Neural cell (in vitro differentiated cells): ENCODE results near the gene ENPP7. TPM values are rescaled to one million over a fixed set of nuclear protein-coding genes. Genes with fewer than 3 reads are reported as not detected.
A peak's percentile ranks its signal among the peaks of the same experiment; 100 is the strongest.

Source experiments
- H2AFZ ChIP-seq: fragments of 200-600, 300-800 bp; sonication (generic), shearing (Covaris generic); 2 replicates; pipeline ENCODE4 v1.6.0; 2014; ENCODE audit warnings: low read depth, mild to moderate bottlenecking, antibody characterized with exemption, low read length, moderate library complexity
- H3F3A ChIP-seq: fragments of 200-600 bp; shearing (Covaris generic); 2 replicates; pipeline ENCODE4 v1.6.1; 2016; ENCODE audit warnings: mild to moderate bottlenecking, moderate library complexity, mixed read lengths, antibody characterized with exemption, low read length; ENCODE audit not compliant: insufficient read depth, poor library complexity, severe bottlenecking
- H3K27ac ChIP-seq: fragments of 200-600, 300-800 bp; sonication (generic), shearing (Covaris generic); 2 replicates; pipeline ENCODE4 v1.5.1; 2014; ENCODE audit warnings: mild to moderate bottlenecking, low read length, moderate library complexity
- H3K27me3 ChIP-seq: fragments of 300-800, 200-600 bp; sonication (generic), shearing (Covaris generic); 2 replicates; pipeline ENCODE4 v1.6.0; 2014; ENCODE audit warnings: mild to moderate bottlenecking, low read depth, low read length, moderate library complexity; ENCODE audit not compliant: insufficient read depth
- H3K36me3 ChIP-seq: fragments of 300-800, 200-600 bp; sonication (generic), shearing (Covaris generic); 2 replicates; pipeline ENCODE4 v1.5.1; 2014; ENCODE audit warnings: mild to moderate bottlenecking, antibody characterized with exemption, low read length, moderate library complexity; ENCODE audit not compliant: insufficient read depth
- H3K4me2 ChIP-seq: fragments of 300-800, 200-600 bp; sonication (generic), shearing (Covaris generic); 2 replicates; pipeline ENCODE4 v1.6.0; 2014; ENCODE audit warnings: mild to moderate bottlenecking, low read length
- H3K4me3 ChIP-seq: fragments of 300-800, 200-600 bp; sonication (generic), shearing (Covaris generic); 2 replicates; pipeline ENCODE4 v1.5.1; 2014; ENCODE audit warnings: mild to moderate bottlenecking, low read length, moderate library complexity
- H3K79me2 ChIP-seq: fragments of 200-600 bp; shearing (Covaris generic); replicated peaks from 2 replicates; pipeline ENCODE4 v1.6.0; 2014; ENCODE audit warnings: mild to moderate bottlenecking, low read length, moderate library complexity; ENCODE audit not compliant: insufficient read depth
- H3K9ac ChIP-seq: fragments of 300-800, 200-600 bp; sonication (generic), shearing (Covaris generic); 2 replicates; pipeline ENCODE4 v1.6.1; 2016; ENCODE audit warnings: mild to moderate bottlenecking, low read length, mixed read lengths
- H3K9me2 ChIP-seq: fragments of 200-600 bp; shearing (Covaris generic); 2 replicates; pipeline ENCODE4 v1.6.1; 2016; ENCODE audit warnings: mild to moderate bottlenecking, low read length, mixed read lengths; ENCODE audit not compliant: insufficient read depth
- H3K9me3 ChIP-seq: fragments of 200-600, 300-800 bp; sonication (generic), shearing (Covaris generic); 2 replicates; pipeline ENCODE4 v1.6.1; 2016; ENCODE audit warnings: mild to moderate bottlenecking, mixed run types, low read length, moderate library complexity, mixed read lengths
- H4K20me1 ChIP-seq: fragments of 200-600 bp; shearing (Covaris generic); 2 replicates; pipeline ENCODE4 v1.6.1; 2016; ENCODE audit warnings: mild to moderate bottlenecking, mixed run types; ENCODE audit not compliant: insufficient read depth
- EP300 ChIP-seq: fragments of 450-650 bp; conservative IDR thresholded peaks from 2 replicates; pipeline ENCODE4 v1.6.1; 2014; ENCODE audit warnings: antibody characterized with exemption, mild to moderate bottlenecking, moderate library complexity; ENCODE audit not compliant: poor library complexity, severe bottlenecking
- EZH2 ChIP-seq: fragments of 200-600, 300-800 bp; shearing (Covaris generic), sonication (generic); IDR thresholded peaks from 2 replicates; pipeline ENCODE4 v1.6.1; 2014; ENCODE audit warnings: antibody characterized with exemption, low read length, borderline replicate concordance, mild to moderate bottlenecking; ENCODE audit not compliant: insufficient read depth, poor library complexity, severe bottlenecking
- MXI1 ChIP-seq: fragments of 450-650 bp; conservative IDR thresholded peaks from 2 replicates; pipeline ENCODE4 v1.6.1; 2014; ENCODE audit warnings: antibody characterized with exemption, mild to moderate bottlenecking; ENCODE audit not compliant: poor library complexity, severe bottlenecking
- POLR2AphosphoS5 ChIP-seq: IDR thresholded peaks from 2 replicates; pipeline ENCODE4 v1.6.1; 2012
- RAD21 ChIP-seq: fragments of 450-650 bp; conservative IDR thresholded peaks from 2 replicates; pipeline ENCODE4 v1.6.1; 2014; ENCODE audit warnings: antibody characterized with exemption, mild to moderate bottlenecking, moderate library complexity
- SMC3 ChIP-seq: fragments of 450-650 bp; conservative IDR thresholded peaks from 2 replicates; pipeline ENCODE4 v1.6.1; 2014; ENCODE audit warnings: antibody characterized with exemption, mild to moderate bottlenecking, moderate library complexity; ENCODE audit not compliant: poor library complexity
- TAF1 ChIP-seq: IDR thresholded peaks from 2 replicates; pipeline ENCODE4 v1.6.1; 2012; ENCODE audit warnings: low read depth
- polyA plus RNA-seq: library from polyadenylated mRNA; depleted of rRNA; stranded (reverse); fragments of >200 nt; gene quantifications from 2 replicates; pipeline ENCODE4 v1.2.3, GENCODE V29; 2014
- TF ChIP-seq, protein P1 (sequence below): fragments of 450-650 bp; IDR thresholded peaks from 2 replicates; pipeline ENCODE4 v1.5.1; 2014; ENCODE audit warnings: antibody characterized with exemption, mild to moderate bottlenecking, moderate library complexity; ENCODE audit not compliant: poor library complexity, severe bottlenecking
- TF ChIP-seq, protein P2 (sequence below): IDR thresholded peaks from 2 replicates; pipeline ENCODE4 v1.6.1; 2012; ENCODE audit warnings: borderline replicate concordance

Gene ENPP7
- polyA plus RNA-seq, 1 donor from 2014 or later = not detected

DNA sequence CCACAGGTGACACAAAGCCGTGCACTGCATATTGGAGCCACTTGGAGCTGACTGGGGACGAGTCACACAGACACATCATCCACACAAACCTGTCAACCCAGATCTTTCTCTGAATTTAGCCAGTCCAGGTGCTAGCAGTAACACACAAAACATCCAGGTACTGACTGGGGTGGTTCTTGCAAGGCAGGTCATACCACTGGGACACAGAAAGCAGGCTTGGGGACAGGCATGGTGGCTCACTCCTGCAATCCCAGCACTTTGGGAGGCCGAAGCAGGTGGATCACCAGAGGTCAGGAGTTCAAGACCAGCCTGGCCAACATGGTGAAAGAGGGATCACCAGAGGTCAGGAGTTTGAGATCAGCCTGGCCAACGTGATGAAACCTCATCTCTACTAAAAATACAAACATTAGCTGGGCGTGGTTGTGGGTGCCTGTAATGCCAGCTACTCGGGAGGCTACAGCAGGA is 14.9 kb downstream of the ENPP7 start:
- Histone ChIP-seq H4K20me1 (no peaks in the 10 kb centered on the region), H2AFZ (no peak overlapping the region), H3K9me2 (no peaks in the 10 kb centered on the region), H3K9ac (no peak overlapping the region), H3K9me3 (no peaks in the 10 kb centered on the region), H3K4me3 (no peak overlapping the region), H3K4me2 (no peak overlapping the region), H3K27ac (no peak overlapping the region), H3K27me3 (peaks cover 17% of the 10 kb centered on the region), H3K79me2 (no peaks in the 10 kb centered on the region), H3F3A (no peaks in the 10 kb centered on the region), H3K36me3 (no peaks in the 10 kb centered on the region)
- TF ChIP-seq SMC3 (no peak), POLR2AphosphoS5 (no peak), TAF1 (no peak), EZH2 (no peak), EP300 (no peak), MXI1 (no peak), RAD21 (no peak)
- TF ChIP-seq, protein P1, sequence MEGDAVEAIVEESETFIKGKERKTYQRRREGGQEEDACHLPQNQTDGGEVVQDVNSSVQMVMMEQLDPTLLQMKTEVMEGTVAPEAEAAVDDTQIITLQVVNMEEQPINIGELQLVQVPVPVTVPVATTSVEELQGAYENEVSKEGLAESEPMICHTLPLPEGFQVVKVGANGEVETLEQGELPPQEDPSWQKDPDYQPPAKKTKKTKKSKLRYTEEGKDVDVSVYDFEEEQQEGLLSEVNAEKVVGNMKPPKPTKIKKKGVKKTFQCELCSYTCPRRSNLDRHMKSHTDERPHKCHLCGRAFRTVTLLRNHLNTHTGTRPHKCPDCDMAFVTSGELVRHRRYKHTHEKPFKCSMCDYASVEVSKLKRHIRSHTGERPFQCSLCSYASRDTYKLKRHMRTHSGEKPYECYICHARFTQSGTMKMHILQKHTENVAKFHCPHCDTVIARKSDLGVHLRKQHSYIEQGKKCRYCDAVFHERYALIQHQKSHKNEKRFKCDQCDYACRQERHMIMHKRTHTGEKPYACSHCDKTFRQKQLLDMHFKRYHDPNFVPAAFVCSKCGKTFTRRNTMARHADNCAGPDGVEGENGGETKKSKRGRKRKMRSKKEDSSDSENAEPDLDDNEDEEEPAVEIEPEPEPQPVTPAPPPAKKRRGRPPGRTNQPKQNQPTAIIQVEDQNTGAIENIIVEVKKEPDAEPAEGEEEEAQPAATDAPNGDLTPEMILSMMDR = no peak
- TF ChIP-seq, protein P2, sequence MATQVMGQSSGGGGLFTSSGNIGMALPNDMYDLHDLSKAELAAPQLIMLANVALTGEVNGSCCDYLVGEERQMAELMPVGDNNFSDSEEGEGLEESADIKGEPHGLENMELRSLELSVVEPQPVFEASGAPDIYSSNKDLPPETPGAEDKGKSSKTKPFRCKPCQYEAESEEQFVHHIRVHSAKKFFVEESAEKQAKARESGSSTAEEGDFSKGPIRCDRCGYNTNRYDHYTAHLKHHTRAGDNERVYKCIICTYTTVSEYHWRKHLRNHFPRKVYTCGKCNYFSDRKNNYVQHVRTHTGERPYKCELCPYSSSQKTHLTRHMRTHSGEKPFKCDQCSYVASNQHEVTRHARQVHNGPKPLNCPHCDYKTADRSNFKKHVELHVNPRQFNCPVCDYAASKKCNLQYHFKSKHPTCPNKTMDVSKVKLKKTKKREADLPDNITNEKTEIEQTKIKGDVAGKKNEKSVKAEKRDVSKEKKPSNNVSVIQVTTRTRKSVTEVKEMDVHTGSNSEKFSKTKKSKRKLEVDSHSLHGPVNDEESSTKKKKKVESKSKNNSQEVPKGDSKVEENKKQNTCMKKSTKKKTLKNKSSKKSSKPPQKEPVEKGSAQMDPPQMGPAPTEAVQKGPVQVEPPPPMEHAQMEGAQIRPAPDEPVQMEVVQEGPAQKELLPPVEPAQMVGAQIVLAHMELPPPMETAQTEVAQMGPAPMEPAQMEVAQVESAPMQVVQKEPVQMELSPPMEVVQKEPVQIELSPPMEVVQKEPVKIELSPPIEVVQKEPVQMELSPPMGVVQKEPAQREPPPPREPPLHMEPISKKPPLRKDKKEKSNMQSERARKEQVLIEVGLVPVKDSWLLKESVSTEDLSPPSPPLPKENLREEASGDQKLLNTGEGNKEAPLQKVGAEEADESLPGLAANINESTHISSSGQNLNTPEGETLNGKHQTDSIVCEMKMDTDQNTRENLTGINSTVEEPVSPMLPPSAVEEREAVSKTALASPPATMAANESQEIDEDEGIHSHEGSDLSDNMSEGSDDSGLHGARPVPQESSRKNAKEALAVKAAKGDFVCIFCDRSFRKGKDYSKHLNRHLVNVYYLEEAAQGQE = no peak

DNA sequence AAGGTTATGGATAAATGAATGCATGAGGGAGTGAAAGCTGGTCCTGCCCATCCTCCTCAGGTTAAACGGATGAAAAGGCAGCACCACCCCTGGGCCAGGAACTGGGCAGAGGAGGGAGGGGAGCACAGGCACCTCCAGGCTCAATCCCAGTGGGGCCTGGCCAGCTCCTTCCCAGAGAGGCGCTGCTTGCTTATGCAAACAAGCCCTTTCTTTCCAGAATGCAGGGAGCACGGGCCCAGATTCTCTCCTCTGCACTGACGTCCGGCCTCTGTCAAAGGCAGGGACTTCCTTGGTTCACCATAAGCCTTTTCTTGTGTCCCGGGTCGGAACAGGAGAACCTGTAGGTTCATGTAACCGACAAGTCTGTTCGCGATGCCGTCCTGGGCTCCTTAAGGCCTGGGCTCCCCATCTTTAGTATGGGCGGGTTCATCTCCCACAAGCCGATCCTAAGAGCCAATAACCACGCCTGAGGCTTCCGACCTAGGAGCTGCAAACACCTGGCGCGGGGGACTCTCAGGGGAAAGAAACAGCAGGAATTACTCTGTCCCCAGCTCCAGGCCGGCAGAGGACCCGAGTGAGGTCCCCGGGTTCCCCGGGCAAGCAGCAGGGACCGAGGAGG is 16.3 kb downstream of the ENPP7 start:
- H3K4me2 ChIP-seq = peak overlapping the region; percentile 61
- H3K9ac ChIP-seq = peak overlapping the region; percentile 76
- no peak for TF ChIP-seq EP300
- TF ChIP-seq, protein P1 = no peak
- no peak for TF ChIP-seq SMC3
- TF ChIP-seq, protein P2 = no peak
- no peak for TF ChIP-seq RAD21
- no peak for TF ChIP-seq EZH2
- TF ChIP-seq MXI1 = no peak
- no peak for TF ChIP-seq POLR2AphosphoS5
- no peak for TF ChIP-seq TAF1
- no peaks in the 10 kb centered on the region for H3K79me2 ChIP-seq
- no peaks in the 10 kb centered on the region for H3K36me3 ChIP-seq
- peak overlapping the region; percentile 46 for H2AFZ ChIP-seq
- H3K27me3 ChIP-seq = peaks cover 17% of the 10 kb centered on the region
- no peaks in the 10 kb centered on the region for H4K20me1 ChIP-seq
- no peaks in the 10 kb centered on the region for H3F3A ChIP-seq
- no peaks in the 10 kb centered on the region for H3K9me3 ChIP-seq
- no peaks in the 10 kb centered on the region for H3K9me2 ChIP-seq
- H3K4me3 ChIP-seq = peak overlapping the region; percentile 64
- H3K27ac ChIP-seq = peak overlapping the region; percentile 76
